ENCODE data around the gene INPP5F.

The INPP5F gene

DNA sequence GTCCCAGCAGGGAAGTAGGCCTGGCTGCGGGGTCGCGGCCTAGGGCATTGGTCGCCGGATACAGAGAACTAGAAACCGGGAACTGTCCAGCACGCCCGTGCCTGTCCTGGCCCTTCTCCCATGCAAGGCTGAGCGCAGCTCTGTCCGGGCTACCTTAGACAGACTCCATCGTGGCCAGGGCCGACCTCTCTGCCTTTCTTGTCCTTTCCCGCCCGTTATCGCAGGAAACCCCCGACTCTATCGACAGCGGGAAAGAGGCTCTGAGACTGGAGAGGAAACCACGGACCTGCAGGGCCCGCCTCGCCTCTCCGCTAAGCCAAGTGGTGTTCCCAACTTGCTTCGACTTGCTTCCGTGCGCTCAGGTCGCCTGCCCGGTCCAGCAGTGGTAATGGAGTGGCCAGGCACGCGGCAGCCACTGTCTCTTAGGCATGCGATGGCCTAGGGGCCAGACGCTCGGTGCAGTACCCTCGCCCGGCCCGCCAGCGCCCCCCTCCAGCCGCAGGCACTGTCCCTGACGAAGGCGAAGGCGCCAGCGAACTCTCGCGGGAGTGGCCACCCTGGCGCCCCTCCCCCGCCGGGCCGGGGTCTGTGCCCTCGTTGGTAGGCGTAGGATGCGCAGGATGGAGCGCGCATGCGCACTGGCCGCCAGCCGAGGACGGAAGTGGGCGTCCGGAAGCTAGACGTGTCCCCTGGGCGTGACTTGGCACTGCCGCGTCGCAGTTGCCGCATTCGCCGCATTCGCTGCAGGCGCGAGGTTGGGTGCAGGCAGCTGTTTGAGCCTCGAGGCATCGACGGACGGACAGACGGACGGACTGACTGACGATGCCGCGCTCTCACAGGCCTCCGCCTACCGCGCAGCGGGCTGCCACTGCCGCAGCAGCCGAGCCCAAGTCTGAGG lies 92.4 kb downstream of the INPP5F start:
- DNase-seq (ENCODE audit: low spot score), result no peak

DNA sequence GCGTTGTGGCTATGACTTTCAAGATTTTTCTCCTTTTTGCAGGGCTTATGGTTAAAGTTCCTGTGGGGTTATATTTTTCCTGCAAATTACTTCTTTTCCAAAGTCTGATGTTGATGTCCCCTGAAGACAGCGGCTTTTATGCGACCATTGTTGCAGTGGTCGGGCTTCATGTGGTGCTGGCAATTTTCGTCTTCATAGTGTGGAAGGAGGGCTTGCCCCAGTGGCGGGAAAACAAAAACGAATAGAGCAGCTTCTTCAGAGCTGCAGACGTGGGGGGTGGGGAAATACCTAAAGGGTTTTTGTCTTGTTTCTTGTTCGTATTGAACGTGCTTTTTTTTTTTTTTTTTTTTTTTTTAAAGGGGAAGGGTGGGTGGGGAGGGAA lies 93.0 kb downstream of the INPP5F start:
- DNase-seq (ENCODE audit: low spot score), result no peak

- DNase-seq (ENCODE audit: low spot score), result no peak
Observed at GRCh38 chr10:119821182-119821581, 95.3 kb downstream of the INPP5F start.

DNA sequence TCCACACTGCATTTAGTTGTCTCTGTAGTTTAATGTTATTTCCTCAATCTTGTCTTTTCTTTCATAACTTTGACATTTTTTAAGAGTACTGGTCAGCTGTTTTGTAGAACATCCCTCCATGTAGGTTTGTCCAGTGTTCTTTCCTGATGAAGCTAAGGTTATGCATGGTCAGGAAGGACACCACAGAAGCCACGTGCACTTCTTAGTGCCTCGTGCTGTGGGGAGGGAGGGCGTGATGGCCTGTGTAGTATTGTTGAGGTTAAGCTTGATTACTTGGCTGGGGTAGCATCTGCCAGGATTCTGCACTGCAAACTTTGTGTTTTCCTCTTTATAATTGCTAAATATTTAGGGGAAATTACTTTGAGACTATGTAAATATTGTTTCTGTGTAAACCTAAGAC lies 98.4 kb downstream of the INPP5F start:
- DNase-seq (ENCODE audit: low spot score), result no peak

DNA sequence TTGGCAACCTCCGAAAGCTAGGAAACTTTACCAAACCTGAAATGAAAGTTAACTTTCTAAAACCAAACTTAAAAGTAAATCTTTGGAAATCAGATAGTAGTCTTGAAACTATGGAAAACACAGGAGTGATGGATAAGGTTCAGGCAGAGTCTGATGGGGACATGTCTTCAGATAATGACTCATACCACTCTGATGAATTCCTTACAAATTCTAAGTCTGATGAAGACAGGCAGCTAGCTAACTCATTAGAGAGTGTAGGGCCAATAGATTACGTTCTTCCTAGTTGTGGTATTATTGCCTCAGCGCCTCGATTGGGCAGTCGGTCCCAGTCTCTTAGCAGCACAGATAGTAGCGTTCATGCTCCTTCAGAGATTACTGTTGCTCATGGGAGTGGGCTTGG lies 100.9 kb downstream of the INPP5F start:
- no peak for DNase-seq (ENCODE audit: low spot score)

DNA sequence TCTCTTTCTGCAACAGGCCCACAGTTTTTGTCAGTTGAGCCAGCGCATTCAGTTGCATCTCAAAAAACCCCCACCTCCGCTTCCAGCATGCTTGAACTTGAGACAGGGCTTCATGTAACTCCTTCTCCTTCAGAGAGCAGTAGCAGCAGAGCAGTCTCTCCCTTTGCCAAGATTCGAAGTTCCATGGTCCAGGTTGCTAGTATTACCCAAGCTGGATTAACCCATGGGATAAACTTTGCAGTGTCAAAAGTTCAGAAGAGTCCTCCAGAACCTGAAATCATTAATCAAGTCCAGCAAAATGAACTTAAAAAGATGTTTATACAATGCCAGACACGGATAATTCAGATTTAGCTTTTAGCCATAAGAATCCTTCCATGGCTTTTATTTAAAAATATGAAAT lies 101.6 kb downstream of the INPP5F start:
- no peak for DNase-seq (ENCODE audit: low spot score)

DNA sequence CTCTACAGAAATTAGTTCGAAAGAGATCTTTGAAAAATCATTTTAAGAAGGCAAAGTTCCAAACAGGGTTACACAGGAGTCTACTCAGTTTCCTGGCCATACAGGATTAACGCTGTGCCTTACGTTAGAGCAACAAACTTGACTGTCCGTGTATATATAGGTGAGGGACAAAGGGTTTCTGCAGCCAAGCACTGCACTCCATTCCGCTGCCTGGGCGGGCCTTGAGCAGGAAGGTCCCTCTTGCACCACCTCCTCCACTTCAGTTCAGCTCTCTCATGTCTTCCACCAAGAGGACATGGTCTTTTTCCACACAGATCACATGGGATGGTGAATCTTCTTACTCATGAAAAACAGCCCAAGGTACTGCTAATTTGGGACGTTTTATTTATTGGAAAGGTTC lies 103.6 kb downstream of the INPP5F start:
- DNase-seq (ENCODE audit: low spot score), result no peak

DNA sequence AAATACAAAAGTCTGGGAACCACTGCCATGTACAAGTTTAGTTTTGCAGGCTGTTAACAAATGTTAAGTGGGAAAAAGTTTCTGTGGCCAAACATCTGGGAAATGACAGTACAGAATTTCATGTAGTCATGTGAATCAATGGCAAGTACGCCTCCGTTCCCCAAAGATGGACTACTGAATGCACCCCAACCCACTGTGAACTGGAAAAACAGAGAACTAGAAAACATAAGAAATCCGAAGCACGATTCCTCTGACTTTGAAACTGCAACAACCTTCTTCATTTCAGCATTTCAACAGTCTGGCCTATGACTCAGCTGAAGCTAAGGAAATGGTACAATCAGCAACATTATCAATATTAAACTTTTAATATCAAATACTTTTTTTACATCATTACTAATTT lies 105.0 kb downstream of the INPP5F start:
- DNase-seq (ENCODE audit: low spot score), result no peak

- DNase-seq (ENCODE audit: low spot score), result no peak
Observed at GRCh38 chr10:119831656-119832055, 105.8 kb downstream of the INPP5F start.

GRCh38 chr10:119832951-119833350 lies 107.1 kb downstream of the INPP5F start:
- no peak for DNase-seq (ENCODE audit: low spot score)

DNA sequence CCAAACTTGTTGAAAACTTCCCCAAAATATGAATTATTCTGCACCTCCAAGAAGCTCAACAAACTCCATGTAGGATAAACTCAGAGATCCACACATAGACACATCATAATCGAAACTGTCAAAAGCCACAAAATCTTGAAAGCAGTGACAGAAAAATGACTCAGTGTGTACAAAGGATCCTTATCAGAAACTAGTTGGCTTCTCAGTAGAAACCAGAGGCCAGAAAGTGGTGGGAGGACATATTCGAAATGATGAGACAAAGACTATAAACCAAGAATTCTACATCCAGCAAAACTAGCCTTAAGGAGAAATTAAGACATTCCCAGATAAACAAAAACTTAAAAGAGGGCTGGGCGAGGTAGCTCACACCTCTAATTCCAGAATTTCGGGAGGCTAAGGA lies 108.3 kb downstream of the INPP5F start:
- DNase-seq (ENCODE audit: low spot score), result no peak

DNA sequence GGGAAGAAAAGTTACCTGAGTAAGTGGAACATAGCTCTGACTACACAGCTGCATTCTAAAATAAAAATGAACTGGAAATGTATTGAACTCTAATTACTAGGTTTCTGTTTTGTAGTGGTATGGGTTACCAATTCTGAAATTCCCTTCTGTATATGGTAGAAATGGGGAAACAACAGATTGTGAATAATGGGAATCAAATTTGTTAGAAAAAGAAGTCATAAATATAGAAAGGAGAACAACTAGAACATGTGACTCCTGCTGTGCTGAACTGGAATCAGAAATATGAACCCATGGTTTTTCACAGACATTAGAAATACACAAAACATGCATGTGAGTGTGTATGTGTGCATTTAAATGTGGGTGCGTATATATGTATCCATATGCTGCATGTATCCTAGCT lies 119.8 kb downstream of the INPP5F start:
- no peak for DNase-seq (ENCODE audit: low spot score)

- DNase-seq (ENCODE audit: low spot score), result no peak
Observed at GRCh38 chr10:119849031-119849789, 123.4 kb downstream of the INPP5F start.

GRCh38 chr10:119849944-119850343 lies 124.1 kb downstream of the INPP5F start:
- DNase-seq (ENCODE audit: low spot score), result no peak

- no peak for DNase-seq (ENCODE audit: low spot score)
Observed at GRCh38 chr10:119852277-119852676, 126.4 kb downstream of the INPP5F start.

DNA sequence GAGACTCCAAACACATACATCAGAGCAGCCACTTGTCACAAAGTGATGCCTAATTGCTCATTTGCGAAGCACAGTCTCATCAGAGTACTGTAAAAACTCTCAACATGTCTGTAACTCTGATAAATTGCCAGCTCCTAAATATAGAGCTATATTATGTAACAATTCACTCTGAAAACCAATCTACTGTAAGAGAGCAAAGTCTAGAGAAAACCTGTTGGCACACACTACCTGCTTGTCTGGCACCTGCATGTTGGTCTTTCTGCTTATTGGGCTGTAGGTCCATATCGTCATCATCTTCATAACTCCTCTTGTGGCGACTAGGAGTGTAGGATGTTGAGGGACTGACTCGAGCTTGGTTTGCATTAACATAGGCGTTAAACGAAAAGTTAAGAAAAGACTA lies 127.0 kb downstream of the INPP5F start:
- DNase-seq (ENCODE audit: low spot score), result no peak

DNA sequence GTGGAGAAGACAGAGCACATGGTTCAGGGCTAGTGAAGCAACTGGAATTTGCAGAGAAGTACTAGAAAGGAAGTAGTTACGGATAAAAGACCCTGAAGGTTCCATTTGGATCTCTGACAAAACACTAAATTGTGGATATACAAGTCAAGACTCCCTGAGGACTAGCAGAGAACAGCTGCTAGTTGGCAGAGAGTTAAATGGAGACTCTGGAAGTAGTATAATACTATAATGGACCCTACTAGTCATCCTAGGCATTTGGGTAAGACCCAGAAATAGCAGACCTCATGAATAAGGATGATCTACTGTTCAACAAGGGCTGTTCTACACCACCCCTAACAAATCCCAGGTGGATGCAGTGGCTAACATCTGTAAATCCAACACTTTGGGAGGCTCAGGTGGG lies 127.7 kb downstream of the INPP5F start:
- no peak for DNase-seq (ENCODE audit: low spot score)

DNA sequence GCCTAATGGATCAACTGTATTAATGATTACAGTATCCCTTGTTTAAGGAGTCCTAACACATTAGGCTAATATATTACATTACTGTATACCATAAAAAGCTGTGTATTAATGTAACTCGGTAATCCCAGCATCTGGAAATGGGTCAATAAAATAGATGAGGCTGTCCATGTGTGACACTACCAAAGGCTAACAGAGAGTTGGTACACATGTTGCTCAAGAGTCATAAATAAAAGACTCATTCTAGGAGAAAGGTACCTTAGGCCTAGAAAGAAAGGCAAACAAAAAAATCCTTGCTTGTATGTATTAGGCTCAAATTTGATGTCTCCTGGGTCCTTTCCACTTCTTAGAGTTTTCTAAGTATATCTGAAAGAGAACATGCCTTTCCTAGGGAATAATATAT lies 132.2 kb downstream of the INPP5F start:
- no peak for DNase-seq (ENCODE audit: low spot score)

- peak; percentile 75 for DNase-seq (ENCODE audit: low spot score)
Observed at GRCh38 chr10:119859420-119860258, 133.8 kb downstream of the INPP5F start.

DNA sequence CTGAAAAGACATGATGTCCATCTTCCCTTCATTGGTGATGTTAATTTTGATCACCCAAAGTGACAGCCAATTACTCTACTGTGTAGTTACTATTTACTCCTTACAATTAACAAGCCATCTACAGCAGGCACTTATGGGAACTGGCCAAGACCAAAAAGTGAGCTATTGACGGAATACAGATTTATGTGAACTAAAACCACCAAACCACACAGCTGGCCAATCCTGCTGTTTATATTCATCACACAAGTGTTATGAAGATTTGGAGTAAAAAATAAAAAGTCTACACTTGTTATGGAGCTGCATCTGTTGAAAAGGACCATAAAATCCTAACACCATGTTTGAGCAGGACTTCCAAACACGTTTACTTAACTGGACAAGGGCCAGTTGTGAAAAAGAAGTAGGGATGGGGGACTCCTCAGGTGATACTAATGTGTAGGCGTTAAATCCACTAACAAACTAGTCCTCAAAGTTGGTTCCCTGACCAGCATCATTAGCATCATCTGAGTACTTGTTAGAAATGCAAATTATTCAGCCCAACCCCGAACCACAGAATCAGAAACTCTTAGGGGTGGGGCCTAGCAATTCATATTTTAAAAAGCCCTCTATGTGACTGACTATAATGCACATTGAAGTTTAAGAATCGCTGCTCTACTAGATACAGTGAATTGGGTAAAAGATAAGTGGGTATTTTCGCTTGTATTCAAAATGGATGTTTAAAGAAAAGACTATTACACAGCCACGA lies 135.2 kb downstream of the INPP5F start:
- peak; percentile 31 for DNase-seq (ENCODE audit: low spot score)

DNA sequence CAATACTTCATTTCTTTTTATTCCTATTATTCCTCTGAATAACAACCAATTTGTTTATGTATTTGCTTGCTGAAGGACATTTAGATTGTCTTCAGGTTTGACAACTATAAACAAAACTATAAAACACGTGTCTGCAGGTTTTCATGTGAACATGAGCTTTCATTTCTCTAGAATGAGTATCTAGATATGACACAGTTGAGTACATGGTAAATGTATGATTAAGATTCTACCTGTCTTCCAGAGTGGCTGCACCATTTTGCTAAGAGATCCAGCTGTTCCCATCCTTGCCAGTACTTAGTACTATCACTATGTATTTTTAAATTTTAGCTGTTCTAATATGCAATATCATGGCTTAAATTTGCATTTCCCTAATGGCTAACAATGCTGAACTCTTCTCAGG lies 136.7 kb downstream of the INPP5F start:
- no peak for DNase-seq (ENCODE audit: low spot score)
